GM12878 (cell line): ENCODE data around the gene LRP4. TPM values are rescaled to one million over a fixed set of nuclear protein-coding genes. Genes with fewer than 3 reads are reported as not detected.

ENCODE experiments used
- ATAC-seq: fragments of 200-7000 bp; cut with Tn5 transposase; 3 replicates; pipeline ENCODE4 v1.9.1; 2020; ENCODE audit warnings: mild to moderate bottlenecking, moderate library complexity
- BruUV-seq: library from RNA; stranded (reverse); fragments of 400-500 nt; replicated peaks from 2 replicates; lab custom pipeline; 2021; lab: Mats Ljungman, UMichigan
- CTCF ChIA-PET: fragments of 300-600 bp; sonication (Branson Sonifier 250); formaldehyde crosslinking; extraction: SDS; loops from one replicate; lab custom pipeline; 2021; ENCODE audit warnings: inconsistent platforms; lab: Yijun Ruan, JAX
- POLR2A ChIA-PET: fragments of 350-600 bp; formaldehyde crosslinking; extraction: SDS; loops from one replicate; lab custom pipeline; 2021; ENCODE audit warnings: inconsistent platforms; lab: Charles Lee
- RAD21 ChIA-PET: fragments of 300-600 bp; sonication (Branson Sonifier 250); formaldehyde crosslinking; loops from one replicate; lab custom pipeline; 2023; ENCODE audit warnings: antibody characterized with exemption; ENCODE audit not compliant: unreplicated experiment; lab: Charles Lee
- SMC1A ChIA-PET: fragments of 300-600 bp; sonication (Branson Sonifier 250); formaldehyde crosslinking; loops from one replicate; lab custom pipeline; 2023; ENCODE audit not compliant: unreplicated experiment, uncharacterized antibody; lab: Charles Lee
- DNase-seq: peaks from one replicate; pipeline ENCODE4 v3.0.0-alpha.2; 2011; ENCODE audit warnings: low read depth, low spot score
- FAIRE-seq: peaks from 3 replicates; lab custom pipeline; 2011; peaks lifted over from hg19 to GRCh38; lab: Jason Lieb, UNC
- H2AFZ ChIP-seq: 2 replicates; pipeline ENCODE4 v1.6.0; 2011; ENCODE audit warnings: low read depth, low read length, control low read depth; ENCODE audit not compliant: control insufficient read depth
- H3K27ac ChIP-seq: 2 replicates; pipeline ENCODE4 v1.5.1; 2011; ENCODE audit warnings: control low read depth; ENCODE audit not compliant: control insufficient read depth, insufficient read depth
- H3K27me3 ChIP-seq, 2 experiments: replicated peaks in 1 of 2; 2 replicates each; pipeline versions ENCODE4 v1.6.0 to v1.6.1; 2011; ENCODE audit warnings: low read length in 1 of 2; ENCODE audit not compliant: control insufficient read depth in 2 of 2, insufficient read depth in 2 of 2
- H3K36me3 ChIP-seq, 2 experiments: 2 replicates each; pipeline ENCODE4 v1.5.1; 2011; ENCODE audit warnings: low read length in 1 of 2; ENCODE audit not compliant: control insufficient read depth in 2 of 2, insufficient read depth in 2 of 2
- H3K4me1 ChIP-seq: 2 replicates; pipeline ENCODE4 v1.6.1; 2011; ENCODE audit warnings: mild to moderate bottlenecking, low read length, moderate library complexity, mixed read lengths; ENCODE audit not compliant: control insufficient read depth, insufficient read depth
- H3K4me2 ChIP-seq: 2 replicates; pipeline ENCODE4 v1.6.0; 2011; ENCODE audit warnings: control low read depth; ENCODE audit not compliant: control insufficient read depth, insufficient read depth
- H3K4me3 ChIP-seq: fragments of 200-600 bp; sonication (generic); 2 replicates; pipeline ENCODE4 v1.5.1; 2016
- H3K79me2 ChIP-seq: 2 replicates; pipeline ENCODE4 v1.6.0; 2011; ENCODE audit warnings: low read length; ENCODE audit not compliant: control insufficient read depth, insufficient read depth
- H3K9ac ChIP-seq: 2 replicates; pipeline ENCODE4 v1.8.0; 2011; ENCODE audit warnings: low read length, control low read depth, mixed read lengths; ENCODE audit not compliant: control insufficient read depth, insufficient read depth
- H3K9me3 ChIP-seq: replicated peaks from 3 replicates; pipeline ENCODE4 v1.5.1; 2011; ENCODE audit warnings: mild to moderate bottlenecking, low read length; ENCODE audit not compliant: control insufficient read depth, insufficient read depth
- H4K20me1 ChIP-seq: 2 replicates; pipeline ENCODE4 v1.6.0; 2011; ENCODE audit not compliant: control insufficient read depth, insufficient read depth
- BACH1 ChIP-seq: fragments of 450-650 bp; IDR thresholded peaks from 2 replicates; pipeline ENCODE4 v1.6.1; 2017; ENCODE audit warnings: mild to moderate bottlenecking, borderline replicate concordance
- BMI1 ChIP-seq: fragments of 450-650 bp; IDR thresholded peaks from 2 replicates; pipeline ENCODE4 v1.6.1; 2016; ENCODE audit warnings: mild to moderate bottlenecking, moderate library complexity, borderline replicate concordance
- CHD2 ChIP-seq: IDR thresholded peaks from 2 replicates; pipeline ENCODE4 v1.6.1; 2011; ENCODE audit warnings: low read depth, low read length, improper control_type of control experiment, borderline replicate concordance
- EED ChIP-seq: sonication (generic); IDR thresholded peaks from 2 replicates; pipeline ENCODE4 v1.6.1; 2016; ENCODE audit warnings: antibody characterized with exemption, low read depth
- GABPA ChIP-seq: IDR thresholded peaks from 2 replicates; pipeline ENCODE4 v1.6.1; 2014; ENCODE audit warnings: antibody characterized with exemption, low read depth, mild to moderate bottlenecking, inconsistent platforms
- HDAC6 ChIP-seq: fragments of 200-600 bp; sonication (generic); IDR thresholded peaks from one replicate; pipeline ENCODE4 v1.8.0; 2017; ENCODE audit warnings: antibody characterized with exemption; ENCODE audit not compliant: unreplicated experiment
- IRF5 ChIP-seq: fragments of 450-650 bp; IDR thresholded peaks from 2 replicates; pipeline ENCODE4 v1.6.1; 2017; ENCODE audit warnings: borderline replicate concordance
- MEF2B ChIP-seq: fragments of 450-650 bp; IDR thresholded peaks from 2 replicates; pipeline ENCODE4 v1.6.1; 2018; ENCODE audit warnings: mild to moderate bottlenecking, moderate library complexity; ENCODE audit not compliant: partially characterized antibody, poor library complexity, severe bottlenecking
- MXI1 ChIP-seq: fragments of 150-350 bp; IDR thresholded peaks from 2 replicates; pipeline ENCODE4 v1.6.1; 2011; ENCODE audit warnings: low read depth, mild to moderate bottlenecking, inconsistent platforms, low read length, improper control_type of control experiment
- NR2F1 ChIP-seq: fragments of 450-650 bp; conservative IDR thresholded peaks from 2 replicates; pipeline ENCODE4 v1.6.1; 2017; ENCODE audit warnings: mild to moderate bottlenecking
- RBBP5 ChIP-seq: fragments of 200-600 bp; sonication (generic); conservative IDR thresholded peaks from 2 replicates; pipeline ENCODE4 v1.6.1; 2016
- RELA ChIP-seq: fragments of 450-650 bp; IDR thresholded peaks from 2 replicates; pipeline ENCODE4 v1.8.0; 2014; ENCODE audit warnings: borderline replicate concordance; ENCODE audit not compliant: partially characterized antibody
- RUNX3 ChIP-seq: IDR thresholded peaks from 2 replicates; pipeline ENCODE4 v1.6.1; 2012; ENCODE audit warnings: low read length, inconsistent platforms
- SMARCA5 ChIP-seq: fragments of 450-650 bp; IDR thresholded peaks from 2 replicates; pipeline ENCODE4 v1.6.1; 2017; ENCODE audit warnings: mild to moderate bottlenecking
- TCF7 ChIP-seq: IDR thresholded peaks from 2 replicates; pipeline ENCODE4 v1.6.1; 2014; ENCODE audit warnings: antibody characterized with exemption, borderline replicate concordance
- ZNF384 ChIP-seq: IDR thresholded peaks from 2 replicates; pipeline ENCODE4 v1.6.1; 2012; ENCODE audit warnings: low read depth, mild to moderate bottlenecking, low read length, improper control_type of control experiment, borderline replicate concordance
- ZNF622 ChIP-seq: fragments of 450-650 bp; IDR thresholded peaks from 2 replicates; pipeline ENCODE4 v1.6.1; 2017; ENCODE audit warnings: mild to moderate bottlenecking, inconsistent platforms
- WGBS: methylation state at CpG from one replicate; pipeline ENCODE4 v1.1.6; 2016; ENCODE audit warnings: low lambda C conversion rate; ENCODE audit not compliant: insufficient replicate concordance, insufficient coverage; ENCODE audit errors: missing lambda C conversion rate; 5-methylcytosine and 5-hydroxymethylcytosine counted together
- in situ Hi-C: fragments of 300-500 bp; cut with MboI; formaldehyde crosslinking; loops from 9 replicates; pipeline ENCODE4 v1.14.3; 2018; ENCODE audit warnings: mixed read lengths
- intact Hi-C: fragments of 100-400 bp; cut with micrococcal nuclease; formaldehyde crosslinking; loops from one replicate; pipeline ENCODE4 v1.14.2; 2022; ENCODE audit not compliant: unreplicated experiment
- polyA plus RNA-seq, 11 experiments: library from polyadenylated mRNA; depleted of rRNA in 4 of 11; unstranded in 6 of 11; stranded (reverse) in 5 of 11; fragments of >200 nt; fragmentation: Nextera tagmentation in 4 of 11; fragmentation: Illumina TruSeq in 1 of 11; extraction: Ambion mirVana in 4 of 11; extraction: Trizol in 1 of 11; gene quantifications; 1 replicate in 1 of 11; 2 replicates in 10 of 11; pipeline versions ENCODE4 v1.2.1 to v1.2.3, GENCODE V29; 2011 to 2016; ENCODE audit warnings: inconsistent platforms in 2 of 11, missing spikeins in 2 of 11, low read depth in 1 of 11
- total RNA-seq, 4 experiments: library from RNA; depleted of rRNA in 3 of 4; stranded (reverse); fragments of >200 nt in 3 of 4; fragmentation: Illumina TruSeq in 1 of 4; extraction: Trizol in 1 of 4; gene quantifications; 2 replicates each; pipeline versions ENCODE4 v1.2.1 to v1.2.3, GENCODE V29; 2013 to 2021
- TF ChIP-seq, protein P1 (sequence below): fragments of 450-650 bp; IDR thresholded peaks from 2 replicates; pipeline ENCODE4 v1.6.1; 2016; ENCODE audit warnings: mild to moderate bottlenecking
- TF ChIP-seq, protein P2 (sequence below): fragments of 450-650 bp; IDR thresholded peaks from 2 replicates; pipeline ENCODE4 v1.6.1; 2016; ENCODE audit warnings: mild to moderate bottlenecking
- TF ChIP-seq, protein P3 (sequence below): fragments of 450-650 bp; formaldehyde crosslinking; IDR thresholded peaks from 2 replicates; pipeline ENCODE4 v1.5.0; 2022; ENCODE audit warnings: mild to moderate bottlenecking, missing genetic modification characterization

LRP4 gene
- total and polyA plus RNA-seq, 10 of the 15 experiments (the other 5 are each of a cell fraction or from before 2014, with no cell fraction given) = under 0.01 to 0.06 (median 0.03) TPM; not detected in 6

DNA sequence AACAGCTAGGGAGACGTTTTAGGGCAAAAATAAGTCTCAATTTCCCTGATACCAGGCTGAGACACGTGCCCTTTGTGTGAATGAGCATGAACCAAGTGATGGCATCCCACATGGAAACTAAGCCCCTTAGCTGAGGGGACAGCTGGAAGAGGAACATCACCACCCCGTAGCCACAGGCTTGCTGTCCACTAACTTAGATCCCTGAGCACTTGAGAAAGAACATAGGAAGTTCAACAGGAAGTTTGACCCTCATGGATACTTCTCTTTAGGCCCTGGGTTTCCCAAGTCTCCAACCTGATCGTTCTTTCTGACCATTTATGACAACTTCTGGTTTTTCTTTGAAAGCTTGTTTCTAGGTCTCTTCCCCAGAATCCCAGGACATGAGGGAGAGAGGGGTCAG lies 60.7 kb downstream of the LRP4 start:
- DNase-seq (no peak), ATAC-seq (no peak), FAIRE-seq (no peak)
- BruUV-seq = no TSS peak
- ChIA-PET POLR2A (no interaction called here), CTCF (no interaction called here), RAD21 (no interaction called here), SMC1A (interaction anchor here (1.4 kb wide), 1 partner anchor 79 kb away, joined by 3 read pairs; the partner anchor contains the start of gene CSTPP1)
- no peaks in the 10 kb centered on the region for H3K4me1 ChIP-seq
- intact Hi-C loops = no loop called here
- WGBS = 9% methylated on average over 4 of the region's 4 CpGs
- H3K27ac ChIP-seq = no peak overlapping the region
- no peak overlapping the region for H3K4me3 ChIP-seq
- no peaks in the 10 kb centered on the region for H3K9me3 ChIP-seq
- no peak overlapping the region for H3K9ac ChIP-seq
- no peaks in the 10 kb centered on the region for H3K79me2 ChIP-seq
- no peaks in the 10 kb centered on the region; the same call in 1 of the 2 replicates for H4K20me1 ChIP-seq
- in situ Hi-C loops = no loop called here
- no peaks in the 10 kb centered on the region for H3K36me3 ChIP-seq
- no peak for TF ChIP-seq MXI1
- no peak for TF ChIP-seq MEF2B
- no peak for TF ChIP-seq BMI1
- TF ChIP-seq GABPA = no peak
- no peak for TF ChIP-seq ZNF622
- TF ChIP-seq, protein P1, sequence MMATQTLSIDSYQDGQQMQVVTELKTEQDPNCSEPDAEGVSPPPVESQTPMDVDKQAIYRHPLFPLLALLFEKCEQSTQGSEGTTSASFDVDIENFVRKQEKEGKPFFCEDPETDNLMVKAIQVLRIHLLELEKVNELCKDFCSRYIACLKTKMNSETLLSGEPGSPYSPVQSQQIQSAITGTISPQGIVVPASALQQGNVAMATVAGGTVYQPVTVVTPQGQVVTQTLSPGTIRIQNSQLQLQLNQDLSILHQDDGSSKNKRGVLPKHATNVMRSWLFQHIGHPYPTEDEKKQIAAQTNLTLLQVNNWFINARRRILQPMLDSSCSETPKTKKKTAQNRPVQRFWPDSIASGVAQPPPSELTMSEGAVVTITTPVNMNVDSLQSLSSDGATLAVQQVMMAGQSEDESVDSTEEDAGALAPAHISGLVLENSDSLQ = no peak
- TF ChIP-seq, protein P2, sequence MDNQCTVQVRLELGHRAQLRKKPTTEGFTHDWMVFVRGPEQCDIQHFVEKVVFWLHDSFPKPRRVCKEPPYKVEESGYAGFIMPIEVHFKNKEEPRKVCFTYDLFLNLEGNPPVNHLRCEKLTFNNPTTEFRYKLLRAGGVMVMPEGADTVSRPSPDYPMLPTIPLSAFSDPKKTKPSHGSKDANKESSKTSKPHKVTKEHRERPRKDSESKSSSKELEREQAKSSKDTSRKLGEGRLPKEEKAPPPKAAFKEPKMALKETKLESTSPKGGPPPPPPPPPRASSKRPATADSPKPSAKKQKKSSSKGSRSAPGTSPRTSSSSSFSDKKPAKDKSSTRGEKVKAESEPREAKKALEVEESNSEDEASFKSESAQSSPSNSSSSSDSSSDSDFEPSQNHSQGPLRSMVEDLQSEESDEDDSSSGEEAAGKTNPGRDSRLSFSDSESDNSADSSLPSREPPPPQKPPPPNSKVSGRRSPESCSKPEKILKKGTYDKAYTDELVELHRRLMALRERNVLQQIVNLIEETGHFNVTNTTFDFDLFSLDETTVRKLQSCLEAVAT = no peak
- no peak for TF ChIP-seq ZNF384
- no peak for TF ChIP-seq BACH1
- TF ChIP-seq RELA = no peak
- no peak for TF ChIP-seq EED
- no peak for TF ChIP-seq CHD2
- TF ChIP-seq SMARCA5 = no peak
- no peak for TF ChIP-seq NR2F1
- no peak for TF ChIP-seq HDAC6
- no peak for TF ChIP-seq RUNX3
- no peak for TF ChIP-seq RBBP5
- TF ChIP-seq, protein P3, sequence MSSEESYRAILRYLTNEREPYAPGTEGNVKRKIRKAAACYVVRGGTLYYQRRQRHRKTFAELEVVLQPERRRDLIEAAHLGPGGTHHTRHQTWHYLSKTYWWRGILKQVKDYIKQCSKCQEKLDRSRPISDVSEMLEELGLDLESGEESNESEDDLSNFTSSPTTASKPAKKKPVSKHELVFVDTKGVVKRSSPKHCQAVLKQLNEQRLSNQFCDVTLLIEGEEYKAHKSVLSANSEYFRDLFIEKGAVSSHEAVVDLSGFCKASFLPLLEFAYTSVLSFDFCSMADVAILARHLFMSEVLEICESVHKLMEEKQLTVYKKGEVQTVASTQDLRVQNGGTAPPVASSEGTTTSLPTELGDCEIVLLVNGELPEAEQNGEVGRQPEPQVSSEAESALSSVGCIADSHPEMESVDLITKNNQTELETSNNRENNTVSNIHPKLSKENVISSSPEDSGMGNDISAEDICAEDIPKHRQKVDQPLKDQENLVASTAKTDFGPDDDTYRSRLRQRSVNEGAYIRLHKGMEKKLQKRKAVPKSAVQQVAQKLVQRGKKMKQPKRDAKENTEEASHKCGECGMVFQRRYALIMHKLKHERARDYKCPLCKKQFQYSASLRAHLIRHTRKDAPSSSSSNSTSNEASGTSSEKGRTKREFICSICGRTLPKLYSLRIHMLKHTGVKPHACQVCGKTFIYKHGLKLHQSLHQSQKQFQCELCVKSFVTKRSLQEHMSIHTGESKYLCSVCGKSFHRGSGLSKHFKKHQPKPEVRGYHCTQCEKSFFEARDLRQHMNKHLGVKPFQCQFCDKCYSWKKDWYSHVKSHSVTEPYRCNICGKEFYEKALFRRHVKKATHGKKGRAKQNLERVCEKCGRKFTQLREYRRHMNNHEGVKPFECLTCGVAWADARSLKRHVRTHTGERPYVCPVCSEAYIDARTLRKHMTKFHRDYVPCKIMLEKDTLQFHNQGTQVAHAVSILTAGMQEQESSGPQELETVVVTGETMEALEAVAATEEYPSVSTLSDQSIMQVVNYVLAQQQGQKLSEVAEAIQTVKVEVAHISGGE (CRISPR knock-in tag) = no peak
- TF ChIP-seq TCF7 = no peak
- no peak for TF ChIP-seq IRF5
- H2AFZ ChIP-seq = no peak overlapping the region
- H3K27me3 ChIP-seq = no peaks in the 10 kb centered on the region; a peak in 1 of 4 replicates
- H3K4me2 ChIP-seq = no peak overlapping the region
